Suprapubic skin (tissue), 3 donors: ENCODE data around the gene ASTN2.

Source experiments
- POLR2A ChIP-seq, 2 donors: fragments of 450-650 bp; IDR thresholded peaks; one replicate each; pipeline ENCODE4 v1.6.1; 2017; ENCODE audit warnings: antibody characterized with exemption in 2 of 2, mild to moderate bottlenecking in 2 of 2, moderate library complexity in 2 of 2
- TF ChIP-seq, protein P1 (sequence below), 2 donors: fragments of 200-600 bp in 1 of 2; fragments of 450-650 bp in 1 of 2; sonication (generic) in 1 of 2; IDR thresholded peaks; one replicate each; pipeline ENCODE4 v1.5.1; 2016 to 2019; ENCODE audit warnings: antibody characterized with exemption in 2 of 2, mild to moderate bottlenecking in 1 of 2, moderate library complexity in 1 of 2

- TF ChIP-seq, protein P1, sequence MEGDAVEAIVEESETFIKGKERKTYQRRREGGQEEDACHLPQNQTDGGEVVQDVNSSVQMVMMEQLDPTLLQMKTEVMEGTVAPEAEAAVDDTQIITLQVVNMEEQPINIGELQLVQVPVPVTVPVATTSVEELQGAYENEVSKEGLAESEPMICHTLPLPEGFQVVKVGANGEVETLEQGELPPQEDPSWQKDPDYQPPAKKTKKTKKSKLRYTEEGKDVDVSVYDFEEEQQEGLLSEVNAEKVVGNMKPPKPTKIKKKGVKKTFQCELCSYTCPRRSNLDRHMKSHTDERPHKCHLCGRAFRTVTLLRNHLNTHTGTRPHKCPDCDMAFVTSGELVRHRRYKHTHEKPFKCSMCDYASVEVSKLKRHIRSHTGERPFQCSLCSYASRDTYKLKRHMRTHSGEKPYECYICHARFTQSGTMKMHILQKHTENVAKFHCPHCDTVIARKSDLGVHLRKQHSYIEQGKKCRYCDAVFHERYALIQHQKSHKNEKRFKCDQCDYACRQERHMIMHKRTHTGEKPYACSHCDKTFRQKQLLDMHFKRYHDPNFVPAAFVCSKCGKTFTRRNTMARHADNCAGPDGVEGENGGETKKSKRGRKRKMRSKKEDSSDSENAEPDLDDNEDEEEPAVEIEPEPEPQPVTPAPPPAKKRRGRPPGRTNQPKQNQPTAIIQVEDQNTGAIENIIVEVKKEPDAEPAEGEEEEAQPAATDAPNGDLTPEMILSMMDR (IDR thresholded peaks at IDR 0.05): no peak
- TF ChIP-seq POLR2A (IDR thresholded peaks at IDR 0.05): no peak
These were observed 97.7 kb downstream of the ASTN2 start for GRCh38 chr9:117317192-117317591.
